8988T (cell line): Measurements from ENCODE around the gene NETO2.
A peak's percentile ranks its signal among the peaks of the same experiment; 100 is the strongest.
"Not testable (repeated sequence)": the region's sequence is repeated elsewhere in the genome, so short reads cannot be mapped to it uniquely, and the experiment has no call there.

Experiments used
- DNase-seq: peaks from one replicate; pipeline ENCODE4 v3.0.0; 2011

Gene NETO2, protein sequence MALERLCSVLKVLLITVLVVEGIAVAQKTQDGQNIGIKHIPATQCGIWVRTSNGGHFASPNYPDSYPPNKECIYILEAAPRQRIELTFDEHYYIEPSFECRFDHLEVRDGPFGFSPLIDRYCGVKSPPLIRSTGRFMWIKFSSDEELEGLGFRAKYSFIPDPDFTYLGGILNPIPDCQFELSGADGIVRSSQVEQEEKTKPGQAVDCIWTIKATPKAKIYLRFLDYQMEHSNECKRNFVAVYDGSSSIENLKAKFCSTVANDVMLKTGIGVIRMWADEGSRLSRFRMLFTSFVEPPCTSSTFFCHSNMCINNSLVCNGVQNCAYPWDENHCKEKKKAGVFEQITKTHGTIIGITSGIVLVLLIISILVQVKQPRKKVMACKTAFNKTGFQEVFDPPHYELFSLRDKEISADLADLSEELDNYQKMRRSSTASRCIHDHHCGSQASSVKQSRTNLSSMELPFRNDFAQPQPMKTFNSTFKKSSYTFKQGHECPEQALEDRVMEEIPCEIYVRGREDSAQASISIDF

DNA sequence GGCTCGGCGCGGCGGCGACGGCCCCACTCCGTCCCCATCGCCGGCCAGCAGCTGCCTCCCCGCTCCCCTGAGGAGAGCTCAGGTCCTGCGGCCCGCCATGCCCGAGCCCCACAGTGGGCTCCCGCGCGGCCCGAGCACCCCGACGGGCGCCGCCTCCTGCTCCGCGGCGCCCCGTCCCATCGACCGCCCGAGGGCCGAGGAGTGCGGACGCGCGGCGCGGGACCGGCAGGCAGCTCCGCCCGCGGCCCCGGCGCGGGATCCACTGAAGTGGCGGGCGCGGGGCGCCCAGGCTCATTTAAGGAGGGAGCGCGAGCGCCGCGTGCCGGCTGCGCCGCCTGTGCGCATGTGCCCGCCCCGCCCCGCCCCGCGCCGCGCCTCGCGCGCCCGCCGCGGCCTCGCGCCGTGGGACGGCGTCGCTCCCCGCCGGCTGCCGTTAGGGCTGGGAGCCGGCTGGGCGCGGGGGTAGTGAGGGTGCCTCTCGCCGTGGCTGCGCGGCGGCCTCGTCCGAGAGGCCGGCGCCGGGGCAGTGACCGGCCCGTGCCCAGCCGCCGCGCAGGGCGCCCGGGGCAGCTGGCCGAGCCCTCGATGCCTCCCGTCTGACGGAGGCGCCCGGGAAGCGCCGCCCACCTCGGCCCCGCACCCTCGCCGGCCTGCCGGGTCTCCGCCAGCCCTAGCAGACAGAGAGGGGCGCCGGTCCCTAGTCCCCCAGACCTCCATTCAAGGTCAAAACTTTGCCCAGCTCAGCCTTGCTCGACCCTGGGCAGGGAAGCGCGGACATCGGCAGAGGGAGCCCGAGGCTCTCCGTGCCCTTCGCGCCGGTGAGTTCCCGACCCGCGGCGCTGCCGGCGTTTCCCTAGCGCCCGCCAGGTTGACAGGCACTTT, at the start of gene NETO2:
Gene NETO2 (minus strand): TSS at position 269 of the 882 bp plus-strand sequence. CDS start 333 bp downstream, outside the sequence.
- DNase-seq = peak; percentile 69

DNA sequence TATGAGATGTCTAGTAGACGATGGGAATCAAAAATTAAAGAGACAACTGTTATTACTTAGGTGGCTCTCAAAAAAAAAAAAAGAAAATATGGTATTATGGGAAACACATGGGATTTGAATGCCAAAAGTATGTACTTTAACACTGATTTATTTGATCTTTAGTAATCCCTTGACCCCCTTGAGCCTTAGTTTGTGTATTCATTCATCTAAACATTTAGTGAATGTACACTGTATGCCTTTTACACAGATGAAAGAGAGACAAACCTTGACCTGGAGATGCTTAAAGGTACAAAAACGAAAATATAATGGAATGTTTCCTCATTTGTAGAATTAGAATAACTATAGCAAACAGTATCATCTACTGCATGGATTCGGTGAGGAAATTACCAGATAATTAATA, 38.6 kb upstream of the NETO2 start:
- DNase-seq = no peak

DNA sequence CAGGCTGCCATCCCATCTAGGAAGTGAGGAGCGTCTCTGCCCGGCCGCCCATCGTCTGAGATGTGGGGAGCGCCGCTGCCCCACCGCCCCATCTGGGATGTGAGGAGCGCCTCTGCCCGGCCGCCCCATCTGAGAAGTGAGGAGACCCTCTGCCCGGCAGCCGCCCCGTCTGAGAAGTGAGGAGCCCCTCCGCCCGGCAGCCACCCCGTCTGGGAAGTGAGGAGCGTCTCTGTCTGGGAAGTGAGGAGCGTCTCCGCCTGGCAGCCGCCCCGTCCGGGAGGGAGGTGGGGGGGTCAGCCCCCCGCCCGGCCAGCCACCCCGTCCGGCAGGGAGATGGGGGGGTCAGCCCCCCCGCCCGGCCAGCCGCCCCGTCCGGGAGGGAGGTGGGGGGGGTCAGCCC, 37.3 kb upstream of the NETO2 start:
- not testable (repeated sequence) for DNase-seq

DNA sequence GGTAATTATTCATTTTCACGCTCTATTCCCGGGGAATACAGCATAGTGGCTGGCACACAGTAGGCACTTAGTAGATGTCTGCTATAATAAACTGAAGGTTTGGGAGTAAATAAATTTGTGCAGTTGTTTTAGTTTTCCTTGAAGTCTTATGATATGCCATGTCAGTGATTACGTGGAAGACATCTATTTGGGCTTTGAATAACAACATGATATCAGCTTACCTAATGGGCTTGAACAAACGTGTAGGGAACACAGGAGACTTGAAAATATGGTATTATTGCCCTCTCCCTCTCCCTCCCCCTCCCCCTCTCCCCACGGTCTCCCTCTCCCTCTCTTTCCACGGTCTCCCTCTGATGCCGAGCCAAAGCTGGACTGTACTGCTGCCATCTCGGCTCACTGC, 36.3 kb upstream of the NETO2 start:
- no peak for DNase-seq

DNA sequence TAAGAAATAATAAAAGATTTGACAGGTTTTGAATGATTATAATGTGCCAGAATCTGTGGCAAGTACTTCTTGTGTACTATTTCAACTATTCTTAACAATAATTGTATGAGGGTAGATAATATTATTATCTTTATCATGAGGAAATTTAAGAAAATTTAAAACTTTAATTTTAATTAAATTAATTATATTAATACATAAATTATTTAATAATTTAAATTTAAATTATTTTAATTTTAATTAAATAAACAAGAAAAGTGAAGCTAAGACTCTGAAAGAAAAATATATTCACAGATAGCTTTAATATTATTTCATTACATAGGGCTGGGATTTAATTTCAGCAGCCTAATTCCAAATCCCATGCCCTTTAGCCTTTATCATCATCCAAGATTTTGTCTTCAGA, 31.4 kb upstream of the NETO2 start:
- no peak for DNase-seq

DNA sequence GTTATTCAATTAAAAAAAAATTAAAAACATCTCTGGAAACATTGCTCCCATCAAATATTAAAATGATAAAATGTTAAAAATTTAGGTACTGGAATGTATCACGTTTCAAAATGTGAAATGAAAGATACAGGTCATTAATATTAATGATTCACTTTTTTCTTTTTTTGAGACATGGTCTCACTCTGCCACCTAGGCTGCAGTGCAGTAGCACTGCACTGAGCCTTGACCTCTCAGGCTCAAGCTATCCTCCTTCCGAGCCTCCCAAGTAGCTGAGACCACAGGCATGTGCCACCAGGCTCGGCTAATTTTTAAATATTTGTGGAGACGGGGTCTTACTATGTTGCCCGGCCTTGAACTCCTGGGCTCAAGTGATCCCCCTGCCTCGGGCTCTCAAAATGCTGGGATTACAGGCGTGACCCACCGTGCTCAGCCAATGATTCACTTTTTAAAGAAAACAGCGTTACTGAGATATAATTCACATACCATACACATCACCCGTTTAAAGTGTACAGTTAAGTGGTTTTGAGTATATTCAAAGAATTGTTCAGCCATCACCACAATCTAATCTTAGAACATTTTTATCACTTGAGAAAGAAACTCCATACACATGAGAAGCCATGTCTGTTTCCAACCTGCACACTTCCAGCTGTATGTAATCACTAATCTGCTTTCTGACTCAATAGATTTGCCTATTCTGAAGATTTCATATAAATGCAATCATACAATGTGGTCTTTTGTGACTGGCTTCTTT, 19.1 kb upstream of the NETO2 start:
- DNase-seq = no peak

DNA sequence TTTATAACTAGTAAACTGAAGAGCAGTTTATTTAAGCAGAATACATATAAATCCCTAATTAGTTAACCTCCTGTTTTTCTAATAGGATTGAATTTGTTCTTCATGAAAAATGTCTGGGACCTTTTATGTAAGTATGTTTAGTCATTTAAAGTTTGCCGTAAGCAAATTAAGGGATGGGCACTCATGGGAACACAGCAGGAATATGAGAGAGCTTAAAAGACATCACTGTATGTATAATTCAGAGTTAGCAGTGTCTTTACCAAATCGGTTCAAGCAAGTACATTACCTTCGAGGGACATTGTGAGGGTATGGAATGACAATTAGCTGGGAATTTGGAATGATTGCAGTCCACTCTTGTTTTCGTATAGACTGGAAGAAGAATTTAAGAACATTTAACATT, 17.7 kb upstream of the NETO2 start:
- no peak for DNase-seq

DNA sequence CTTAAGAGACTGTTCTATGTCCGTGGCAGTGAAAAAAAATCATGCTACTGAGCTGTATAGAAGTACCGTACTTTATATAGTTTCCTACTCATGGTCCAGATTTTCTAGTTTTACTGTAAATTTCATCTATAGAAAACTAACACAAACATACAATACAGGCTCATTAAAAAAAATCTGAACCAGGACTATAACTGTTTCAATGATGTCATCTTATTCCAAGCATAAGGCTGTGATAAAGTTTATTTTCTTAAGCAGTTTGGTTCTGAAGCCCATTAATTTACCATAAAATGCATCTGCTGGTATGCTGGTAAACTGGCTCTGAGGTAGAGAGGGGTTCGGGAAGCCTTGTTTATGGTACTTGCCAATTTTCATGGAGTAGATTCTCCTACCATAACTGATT, 16.7 kb upstream of the NETO2 start:
- DNase-seq = no peak

DNA sequence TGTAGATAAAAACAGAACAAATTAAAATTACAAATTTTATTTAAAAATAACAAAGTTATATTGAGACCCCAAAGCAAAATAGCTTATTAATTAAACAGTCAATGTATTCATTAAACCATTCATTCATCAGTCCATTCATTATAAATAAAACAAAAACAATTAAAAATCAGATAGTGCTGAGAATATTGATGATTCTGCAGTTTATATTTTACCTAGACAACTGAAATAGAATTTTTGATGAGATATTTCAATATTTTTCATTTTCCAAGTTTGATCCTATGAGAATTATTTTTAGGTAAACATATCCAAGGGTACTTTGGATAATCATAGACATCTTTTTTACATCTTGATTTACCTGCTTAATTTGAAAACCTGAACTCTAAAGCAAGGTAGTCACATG, 15.2 kb upstream of the NETO2 start:
- no peak for DNase-seq

DNA sequence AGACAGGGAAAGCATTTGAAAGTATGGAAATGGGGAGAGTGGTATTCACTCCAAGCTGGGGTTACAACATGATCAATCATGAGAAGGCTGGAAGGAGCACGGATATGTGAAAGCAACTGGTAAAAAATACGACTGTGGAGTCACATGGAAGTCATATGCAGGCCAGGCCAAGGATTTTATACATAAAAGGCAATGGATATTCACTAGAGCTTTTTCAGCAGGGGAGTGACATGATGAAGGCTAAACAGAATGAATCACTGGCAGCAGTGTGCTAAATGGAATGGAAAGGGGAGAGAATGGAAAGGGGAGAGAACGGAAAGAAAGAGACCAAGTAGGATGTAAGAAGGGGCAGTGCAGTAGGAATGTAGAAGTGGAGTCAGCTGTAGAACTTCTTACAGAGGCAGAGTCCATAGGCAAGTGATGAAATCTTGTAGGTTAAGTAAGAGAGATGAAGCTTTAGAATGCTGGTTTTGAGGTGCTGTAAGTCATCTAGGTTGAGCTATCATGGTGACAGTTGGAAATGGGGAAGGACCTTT, 13.0 kb upstream of the NETO2 start:
- no peak for DNase-seq

DNA sequence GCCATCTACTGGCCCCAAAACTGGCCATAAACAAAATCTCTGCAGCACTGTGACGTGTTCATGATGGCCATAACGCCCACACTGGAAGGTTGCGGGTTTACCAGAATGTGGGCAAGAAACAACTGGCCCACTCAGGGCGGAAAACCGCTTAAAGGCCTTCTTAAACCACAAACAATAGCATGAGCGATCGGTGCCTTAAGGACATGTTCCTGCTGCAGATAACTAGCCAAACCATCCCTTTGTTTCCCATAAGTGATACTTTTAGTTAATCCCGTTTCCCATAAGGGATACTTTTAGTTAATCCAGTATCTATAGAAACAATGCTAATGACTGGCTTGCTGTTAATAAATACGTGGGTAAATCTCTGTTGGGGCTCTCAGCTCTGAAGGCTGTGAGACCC, 8.8 kb upstream of the NETO2 start:
- DNase-seq = not testable (repeated sequence)

DNA sequence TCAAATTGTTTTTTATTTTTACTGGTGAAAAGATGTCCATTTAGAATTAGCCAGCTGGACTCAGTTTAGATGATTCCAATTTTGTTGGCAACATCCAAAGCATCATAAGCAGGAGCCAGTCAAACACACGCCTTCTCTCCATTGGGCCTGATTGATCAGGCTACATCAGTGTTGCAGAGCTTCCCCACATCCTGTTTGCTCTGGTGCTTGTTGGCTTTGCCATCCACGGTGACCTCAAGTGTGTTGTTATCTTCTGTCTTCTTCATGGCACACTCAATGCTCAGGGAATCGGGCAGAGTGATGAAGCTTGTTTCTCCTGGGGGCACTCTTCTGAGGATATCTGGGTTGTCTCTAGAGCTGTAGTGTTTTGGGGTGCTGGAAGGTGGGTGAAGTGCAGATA, 6.3 kb upstream of the NETO2 start:
- DNase-seq = no peak

DNA sequence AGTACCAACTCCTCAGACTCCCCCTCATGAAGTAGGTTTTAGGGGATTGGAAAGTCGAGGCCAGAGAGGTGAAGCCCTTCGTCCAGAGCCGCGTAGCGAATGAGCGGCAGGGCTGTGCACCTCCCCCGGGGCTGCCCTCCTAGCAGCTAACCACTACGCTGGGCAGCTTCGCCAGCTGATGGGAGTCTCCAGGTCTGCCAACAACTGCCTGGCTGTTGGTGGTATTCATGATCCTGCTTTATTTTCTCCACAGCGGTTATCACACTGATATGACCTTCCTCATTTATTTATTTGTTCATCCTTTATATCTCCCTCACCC, 773 bp upstream of the NETO2 start:
- DNase-seq = no peak

DNA sequence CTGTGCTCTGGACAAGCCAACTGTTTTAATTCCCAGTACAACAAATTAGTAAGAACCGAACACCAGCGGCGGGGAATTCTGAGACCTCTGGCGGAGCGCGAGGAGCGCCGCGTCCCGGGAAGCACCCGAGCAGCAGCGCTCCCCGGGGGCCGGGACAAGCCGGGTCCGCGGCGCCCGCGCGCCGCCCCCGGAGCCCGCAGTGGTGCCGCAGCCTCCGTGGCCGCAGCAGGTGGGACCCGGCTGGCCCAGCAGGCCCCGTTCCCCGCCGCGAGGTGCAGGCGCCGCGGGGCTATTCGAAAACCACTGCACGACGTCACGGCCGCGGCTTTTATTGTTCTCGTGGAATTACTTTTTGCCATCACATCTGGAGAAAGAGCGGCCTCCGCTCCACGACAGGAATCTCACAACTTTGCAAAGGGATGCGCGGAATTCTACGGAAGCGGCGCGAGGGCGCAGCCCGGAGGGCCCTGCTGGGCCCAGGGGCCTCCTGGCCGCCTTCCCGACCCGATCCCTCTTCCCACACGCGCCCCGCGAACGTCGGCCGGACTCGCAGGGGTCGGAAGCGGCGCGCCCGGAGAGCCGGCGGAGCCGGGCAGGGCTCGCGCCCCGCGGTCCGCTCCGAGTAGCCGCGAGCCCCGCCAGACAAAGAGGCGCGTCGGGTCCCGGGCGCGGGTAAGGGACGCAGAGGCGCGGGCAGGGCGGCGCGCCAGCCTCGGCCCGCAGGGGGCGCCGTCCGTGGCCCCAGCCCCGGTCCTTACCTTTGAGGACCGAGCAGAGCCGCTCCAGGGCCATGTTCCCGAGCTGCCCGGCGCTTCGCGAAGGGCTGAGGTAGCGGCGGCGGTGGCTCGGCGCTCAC, 696 bp downstream of the NETO2 start:
- peak; percentile 84 for DNase-seq

DNA sequence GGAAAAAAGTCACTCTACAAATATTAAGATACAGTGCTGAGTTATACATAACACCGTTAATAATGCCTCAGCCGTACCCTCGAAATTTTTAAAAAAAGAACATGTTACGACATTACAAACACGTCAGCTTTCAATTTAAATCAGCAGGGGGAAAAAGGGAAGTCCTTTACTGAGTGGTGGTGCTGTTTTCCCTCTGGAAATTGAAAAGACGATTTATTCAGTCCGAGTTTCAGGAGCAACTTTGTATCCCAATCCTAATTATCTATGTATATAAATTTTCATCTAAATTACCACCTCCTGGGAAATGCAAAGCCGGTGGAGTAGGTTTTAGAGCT, 1.3 kb downstream of the NETO2 start:
- DNase-seq = peak; percentile 27

DNA sequence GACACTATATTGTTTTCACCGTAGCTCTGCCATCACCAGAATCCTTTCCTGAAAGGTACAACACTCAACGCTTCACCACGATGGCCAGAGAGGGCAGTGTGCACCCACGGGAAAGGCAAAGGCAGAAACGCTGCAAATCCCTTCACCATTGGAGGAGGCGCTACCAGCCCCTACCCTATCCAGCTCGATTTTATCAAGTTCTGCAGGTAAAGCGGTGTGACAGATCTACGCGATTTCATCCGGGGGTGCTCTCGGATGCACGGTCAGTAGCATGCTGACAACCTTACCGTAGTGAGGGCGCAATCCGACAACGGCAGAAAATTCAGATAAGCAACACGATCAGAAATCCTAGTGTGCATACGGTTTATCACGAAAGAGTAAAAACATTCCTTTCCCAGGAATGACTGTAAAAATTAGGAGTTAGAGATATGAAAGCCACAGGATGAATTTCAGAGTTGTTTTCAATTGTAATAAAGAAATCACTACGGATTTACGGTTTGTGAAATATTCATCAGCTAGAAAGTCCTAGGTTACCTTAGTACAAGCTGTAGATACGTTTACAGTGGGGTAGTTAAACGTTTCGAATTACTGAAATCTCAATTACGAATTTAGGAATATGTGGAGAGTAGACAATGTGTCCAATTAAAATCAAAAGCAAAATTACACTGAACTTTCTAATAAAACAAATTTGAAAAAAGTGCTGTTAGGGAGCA, 1.8 kb downstream of the NETO2 start:
- DNase-seq = peak; percentile 90

DNA sequence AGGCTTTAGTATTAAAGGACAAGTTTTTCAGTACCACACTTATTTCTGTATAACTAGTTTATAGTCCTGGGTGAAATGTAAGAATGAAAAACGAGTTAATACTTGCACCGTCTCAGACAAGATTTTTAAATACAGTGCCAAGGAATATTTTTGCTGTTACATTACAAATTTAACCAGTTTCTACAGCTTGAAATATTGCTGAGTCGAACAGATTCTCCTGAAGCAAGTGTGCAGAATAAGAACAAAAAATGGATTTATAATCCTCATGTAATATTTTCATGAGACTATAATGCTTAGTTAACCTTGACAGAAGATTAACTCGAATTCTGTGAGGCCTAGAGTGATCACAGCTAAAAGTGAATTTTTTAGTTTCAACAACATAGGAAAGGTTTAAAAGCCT, 3.1 kb downstream of the NETO2 start:
- no peak for DNase-seq

DNA sequence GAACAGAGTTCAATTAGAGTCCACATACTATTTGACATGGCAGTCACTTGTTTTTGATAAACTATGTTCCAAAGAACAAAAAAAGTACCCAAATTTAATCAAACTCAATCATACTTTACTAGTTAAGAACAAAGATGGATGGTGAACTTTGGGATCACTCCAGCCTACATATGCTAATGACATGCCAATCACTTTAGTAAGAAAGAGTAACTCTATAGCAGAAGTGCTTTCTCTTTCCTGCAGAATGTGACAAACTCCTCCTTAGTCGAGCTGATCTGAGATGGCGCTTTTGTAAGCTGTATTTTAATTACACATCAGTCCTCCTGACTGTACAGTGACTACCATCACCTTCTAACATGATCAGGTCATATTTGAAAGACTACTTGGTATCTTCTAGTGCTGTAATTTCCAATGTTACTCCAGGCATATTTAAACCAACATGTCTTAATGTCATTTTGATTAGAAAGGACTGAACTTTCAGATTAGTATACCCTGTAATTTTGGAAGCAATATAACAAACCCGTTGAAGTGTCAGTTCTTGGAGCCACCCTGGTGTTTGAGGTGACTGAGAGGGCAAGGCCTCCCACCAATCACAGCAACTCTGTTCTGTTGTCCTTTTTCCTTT, 4.1 kb downstream of the NETO2 start:
- DNase-seq = no peak

DNA sequence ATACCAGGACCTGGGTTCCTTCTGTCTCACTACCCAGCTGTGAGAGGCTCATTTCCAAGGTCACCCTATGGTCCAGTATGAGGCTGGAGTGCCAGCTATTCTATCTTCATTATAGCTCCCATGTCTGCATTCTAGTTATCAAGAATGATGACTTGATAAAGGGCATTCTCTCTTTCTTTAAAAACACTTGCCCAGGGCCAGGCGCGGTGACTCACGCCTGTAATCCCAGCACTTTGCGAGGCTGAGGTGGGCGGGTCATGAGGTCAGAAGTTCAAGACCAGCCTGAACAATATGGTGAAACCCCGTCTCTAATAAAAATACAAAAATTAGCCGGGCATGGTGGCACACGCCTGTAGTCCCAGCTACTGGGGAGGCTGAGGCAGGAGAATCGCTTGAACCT, 5.8 kb downstream of the NETO2 start:
- not testable (repeated sequence) for DNase-seq

DNA sequence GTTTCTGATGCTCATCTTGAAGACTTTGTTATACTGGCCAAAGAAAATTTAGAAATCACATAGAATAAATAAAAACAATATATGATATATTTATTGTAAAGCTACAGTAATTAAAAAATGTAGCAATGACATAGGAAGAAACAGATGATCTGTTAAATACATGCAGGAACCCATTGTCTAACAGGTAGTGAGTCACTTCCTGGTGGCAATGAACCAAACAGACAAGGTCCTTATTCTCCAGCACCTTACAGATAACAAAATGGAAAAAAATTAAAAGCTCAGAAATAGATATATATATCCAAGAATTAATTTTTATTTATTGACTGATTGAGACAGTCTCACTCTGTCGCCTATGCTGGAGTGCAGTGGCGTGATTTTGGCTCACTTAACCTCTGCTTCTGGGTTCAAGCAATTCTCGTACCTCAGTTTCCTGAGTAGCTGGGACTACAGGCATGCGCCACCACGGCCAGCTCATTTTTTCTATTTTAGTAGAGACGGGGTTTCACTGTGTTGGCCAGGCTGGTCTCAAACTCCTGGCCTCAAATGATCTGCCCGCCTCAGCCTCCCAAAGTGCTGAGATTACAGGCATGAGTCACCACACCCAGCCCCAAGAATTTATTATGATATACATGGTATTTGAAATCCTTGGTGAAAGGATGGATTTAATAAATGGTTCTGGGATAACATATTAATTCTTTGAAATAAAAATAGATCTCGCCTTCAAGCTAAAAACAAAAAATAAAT, 7.5 kb downstream of the NETO2 start:
- DNase-seq = no peak
